Neuronal stem cell (in vitro differentiated cells): ENCODE measurements around the gene DCHS1.

ENCODE experiments used
- DNase-seq: peaks from one replicate; pipeline ENCODE4 v3.0.0-alpha.2; 2013; ENCODE audit warnings: low spot score
- H2AFZ ChIP-seq: one replicate; pipeline ENCODE4 v1.6.1; 2013; ENCODE audit warnings: mild to moderate bottlenecking, low read length, inconsistent platforms
- H2AK5ac ChIP-seq: 2 replicates; pipeline ENCODE4 v1.6.1; 2013; ENCODE audit warnings: low read depth, mild to moderate bottlenecking, inconsistent platforms, low read length, moderate library complexity, mixed read lengths
- H2BK120ac ChIP-seq: 2 replicates; pipeline ENCODE4 v1.6.1; 2013; ENCODE audit warnings: low read depth, mild to moderate bottlenecking, inconsistent platforms, low read length, moderate library complexity, mixed read lengths
- H2BK12ac ChIP-seq: one replicate; pipeline ENCODE4 v1.6.1; 2013; ENCODE audit warnings: low read length, inconsistent platforms
- H2BK15ac ChIP-seq: 2 replicates; pipeline ENCODE4 v1.6.1; 2013; ENCODE audit warnings: mild to moderate bottlenecking, low read length, inconsistent platforms, mixed read lengths
- H2BK5ac ChIP-seq: one replicate; pipeline ENCODE4 v1.6.1; 2013; ENCODE audit warnings: inconsistent platforms, mild to moderate bottlenecking, low read length, moderate library complexity
- H3K14ac ChIP-seq: one replicate; pipeline ENCODE4 v1.6.1; 2013; ENCODE audit warnings: low read length, inconsistent platforms
- H3K18ac ChIP-seq: 2 replicates; pipeline ENCODE4 v1.6.1; 2013; ENCODE audit warnings: low read length, inconsistent platforms
- H3K23ac ChIP-seq: 2 replicates; pipeline ENCODE4 v1.6.1; 2013; ENCODE audit warnings: low read depth, mild to moderate bottlenecking, mixed read lengths, low read length, inconsistent platforms; ENCODE audit not compliant: poor library complexity
- H3K27ac ChIP-seq: replicated peaks from 3 replicates; pipeline ENCODE4 v1.5.1; 2013; ENCODE audit warnings: low read length, inconsistent platforms
- H3K27me3 ChIP-seq, 3 experiments: 2 replicates each; pipeline ENCODE4 v1.6.1; 2013; ENCODE audit warnings: low read length in 3 of 3, mild to moderate bottlenecking in 2 of 3, inconsistent platforms in 1 of 3, low read depth in 1 of 3, mixed read lengths in 1 of 3, moderate library complexity in 1 of 3; ENCODE audit not compliant: control insufficient read depth in 3 of 3, insufficient read depth in 3 of 3
- H3K36me3 ChIP-seq, 2 donors: replicated peaks in 1 of 2; 2 replicates each; pipeline ENCODE4 v1.6.1; 2013; ENCODE audit warnings: low read length in 2 of 2; ENCODE audit not compliant: control insufficient read depth in 2 of 2, insufficient read depth in 2 of 2
- H3K4ac ChIP-seq: 2 replicates; pipeline ENCODE4 v1.6.1; 2013; ENCODE audit warnings: inconsistent platforms, mild to moderate bottlenecking, low read length, moderate library complexity
- H3K4me1 ChIP-seq, 2 donors: 1 replicate in 1 of 2; 2 replicates in 1 of 2; pipeline ENCODE4 v1.6.1; 2013; ENCODE audit warnings: low read length in 2 of 2, low read depth in 1 of 2; ENCODE audit not compliant: control insufficient read depth in 2 of 2, insufficient read depth in 1 of 2
- H3K4me2 ChIP-seq: one replicate; pipeline ENCODE4 v1.6.1; 2013; ENCODE audit warnings: mild to moderate bottlenecking, low read length, inconsistent platforms; ENCODE audit not compliant: insufficient read depth, poor library complexity, severe bottlenecking
- H3K4me3 ChIP-seq, 2 donors: 2 replicates each; pipeline ENCODE4 v1.5.1; 2013; ENCODE audit warnings: low read length in 2 of 2, mild to moderate bottlenecking in 2 of 2, inconsistent platforms in 1 of 2, moderate library complexity in 1 of 2
- H3K79me1 ChIP-seq: one replicate; pipeline ENCODE4 v1.6.1; 2013; ENCODE audit warnings: low read depth, mild to moderate bottlenecking, inconsistent platforms, low read length, moderate library complexity
- H3K9ac ChIP-seq: one replicate; pipeline ENCODE4 v1.6.1; 2013; ENCODE audit warnings: mild to moderate bottlenecking, low read depth, low read length, inconsistent platforms; ENCODE audit not compliant: poor library complexity
- H3K9me3 ChIP-seq, 2 donors: replicated peaks in 1 of 2; 2 replicates each; pipeline versions ENCODE3 to v1.6.1; 2013; ENCODE audit warnings: low read length in 2 of 2, mild to moderate bottlenecking in 2 of 2, inconsistent platforms in 1 of 2, low read depth in 1 of 2, mixed read lengths in 1 of 2, moderate library complexity in 1 of 2; ENCODE audit not compliant: control insufficient read depth in 2 of 2, insufficient read depth in 1 of 2
- H4K8ac ChIP-seq: one replicate; pipeline ENCODE4 v1.6.1; 2013; ENCODE audit warnings: low read depth, mild to moderate bottlenecking, inconsistent platforms, low read length, moderate library complexity
- H4K91ac ChIP-seq: one replicate; pipeline ENCODE4 v1.6.1; 2013; ENCODE audit warnings: low read length, low read depth, mild to moderate bottlenecking, inconsistent platforms; ENCODE audit not compliant: poor library complexity
- WGBS, 2 donors: extraction: QIAGEN DNeasy Blood & Tissue Kit; methylation state at CpG; one replicate each; pipeline ENCODE4 v1.1.7; 2013; ENCODE audit warnings: missing lambda C conversion rate in 2 of 2, mixed read lengths in 1 of 2; ENCODE audit not compliant: insufficient read length in 2 of 2, insufficient replicate concordance in 1 of 2; ENCODE audit errors: extremely low coverage in 2 of 2; 5-methylcytosine and 5-hydroxymethylcytosine counted together

DCHS1 gene

GRCh38 chr11:6640036-6640984, 15.3 kb downstream of the DCHS1 start:
- H3K9ac ChIP-seq: peak overlapping the region; percentile 31
- no peaks in the 10 kb centered on the region for H3K9me3 ChIP-seq
- no peak overlapping the region for H3K14ac ChIP-seq
- no peak overlapping the region for H3K4ac ChIP-seq
- no CpG with 5 or more reads among the region's 36 CpGs for WGBS, 2 donors
- H2BK120ac ChIP-seq: no peak overlapping the region
- H2AK5ac ChIP-seq: no peak overlapping the region
- H3K4me3 ChIP-seq: no peak overlapping the region
- no peak overlapping the region for H2BK15ac ChIP-seq
- no peaks in the 10 kb centered on the region for H3K79me1 ChIP-seq
- no peak overlapping the region for H4K8ac ChIP-seq
- peak overlapping the region; percentile 32 for H3K23ac ChIP-seq
- peaks cover 7 to 71% of the 10 kb centered on the region in 2 donors for H3K36me3 ChIP-seq
- peak overlapping the region; percentile 25 for H2BK5ac ChIP-seq
- no peak overlapping the region for H4K91ac ChIP-seq
- no peak overlapping the region for H3K27ac ChIP-seq
- no peak overlapping the region for H2AFZ ChIP-seq
- no peaks in the 10 kb centered on the region for H3K27me3 ChIP-seq
- no peak overlapping the region for H3K18ac ChIP-seq
- H3K4me2 ChIP-seq: no peak overlapping the region
- peaks cover 5 to 6% of the 10 kb centered on the region in 2 donors for H3K4me1 ChIP-seq
- no peak for DNase-seq
- no peak overlapping the region for H2BK12ac ChIP-seq

DNA sequence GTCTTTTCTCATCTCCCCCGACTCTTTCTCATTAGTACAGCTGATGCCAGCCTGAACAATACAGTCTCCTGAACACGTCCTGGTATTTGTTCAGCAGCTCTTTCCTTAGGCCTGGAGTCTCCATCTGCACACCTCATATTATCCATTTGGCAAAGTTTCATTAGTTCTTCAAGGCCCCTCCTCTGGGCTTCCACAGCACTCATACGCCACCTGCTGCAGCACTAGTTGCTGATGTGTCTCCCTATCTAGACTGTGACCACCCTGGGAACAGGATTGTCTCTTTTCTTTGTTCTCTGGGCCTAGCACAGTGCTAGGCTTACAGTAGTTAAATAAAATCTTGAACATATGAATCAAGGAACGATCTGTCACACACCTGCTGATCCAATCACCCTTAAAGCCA, 17.2 kb downstream of the DCHS1 start:
- H3K4me1 ChIP-seq: peaks cover 5 to 10% of the 10 kb centered on the region in 2 donors

DNA sequence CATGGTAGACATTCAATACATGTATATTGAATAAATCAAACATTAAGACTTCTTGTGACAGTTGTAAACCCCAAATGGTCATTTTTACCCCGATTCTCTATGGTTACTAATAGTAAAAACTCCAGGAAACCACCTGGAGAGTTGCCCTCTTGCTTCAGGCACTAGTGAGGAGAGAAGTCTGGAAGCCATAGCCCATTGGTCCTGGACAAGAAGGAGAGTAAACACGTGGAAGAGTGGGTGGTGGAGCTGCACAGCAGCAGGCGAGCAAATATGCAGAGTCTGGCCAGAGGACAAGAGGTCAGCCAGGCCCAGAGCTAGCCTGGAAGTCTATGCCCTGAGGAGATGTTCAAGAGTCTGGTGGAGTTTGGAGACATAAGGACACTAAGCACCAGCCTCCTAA, 17.7 kb downstream of the DCHS1 start:
- H3K36me3 ChIP-seq: peaks cover 7 to 74% of the 10 kb centered on the region in 2 donors
- H3K4me2 ChIP-seq: no peak overlapping the region
- H2AFZ ChIP-seq: no peak overlapping the region
- H3K14ac ChIP-seq: peak overlapping the region; percentile 12
- H4K8ac ChIP-seq: no peak overlapping the region
- no peak for DNase-seq
- H3K4me1 ChIP-seq: peaks cover 5 to 10% of the 10 kb centered on the region in 2 donors
- H3K9me3 ChIP-seq: no peaks in the 10 kb centered on the region
- H3K9ac ChIP-seq: no peak overlapping the region
- H2BK12ac ChIP-seq: no peak overlapping the region
- no peak overlapping the region for H4K91ac ChIP-seq
- no peaks in the 10 kb centered on the region for H3K79me1 ChIP-seq
- no peak overlapping the region for H3K4me3 ChIP-seq
- no peak overlapping the region for H3K27ac ChIP-seq
- H3K4ac ChIP-seq: no peak overlapping the region
- H3K23ac ChIP-seq: no peak overlapping the region
- no peak overlapping the region for H2BK15ac ChIP-seq
- no peaks in the 10 kb centered on the region for H3K27me3 ChIP-seq
- H2BK5ac ChIP-seq: no peak overlapping the region
- WGBS, 2 donors: no CpG with 5 or more reads among the region's 3 CpGs
- no peak overlapping the region for H2BK120ac ChIP-seq
- H3K18ac ChIP-seq: no peak overlapping the region
- H2AK5ac ChIP-seq: no peak overlapping the region

More for the DNA sequence above, 17.2 kb downstream of the DCHS1 start:
- H3K79me1 ChIP-seq: no peaks in the 10 kb centered on the region
- no peak overlapping the region for H3K9ac ChIP-seq
- no peak overlapping the region for H3K27ac ChIP-seq
- no peak overlapping the region for H2BK5ac ChIP-seq
- H3K23ac ChIP-seq: no peak overlapping the region
- H3K4ac ChIP-seq: no peak overlapping the region
- no peak overlapping the region for H2AK5ac ChIP-seq
- no CpG with 5 or more reads among the region's 4 CpGs for WGBS, 2 donors
- DNase-seq: no peak
- no peaks in the 10 kb centered on the region for H3K27me3 ChIP-seq
- no peak overlapping the region for H3K14ac ChIP-seq
- no peak overlapping the region for H4K91ac ChIP-seq
- no peak overlapping the region for H2BK120ac ChIP-seq
- no peak overlapping the region for H2AFZ ChIP-seq
- no peaks in the 10 kb centered on the region for H3K9me3 ChIP-seq
- peaks cover 7 to 70% of the 10 kb centered on the region in 2 donors for H3K36me3 ChIP-seq
- H2BK15ac ChIP-seq: no peak overlapping the region
- no peak overlapping the region for H3K4me3 ChIP-seq
- H4K8ac ChIP-seq: no peak overlapping the region
- H3K4me2 ChIP-seq: no peak overlapping the region
- no peak overlapping the region for H2BK12ac ChIP-seq
- H3K18ac ChIP-seq: no peak overlapping the region

DNA sequence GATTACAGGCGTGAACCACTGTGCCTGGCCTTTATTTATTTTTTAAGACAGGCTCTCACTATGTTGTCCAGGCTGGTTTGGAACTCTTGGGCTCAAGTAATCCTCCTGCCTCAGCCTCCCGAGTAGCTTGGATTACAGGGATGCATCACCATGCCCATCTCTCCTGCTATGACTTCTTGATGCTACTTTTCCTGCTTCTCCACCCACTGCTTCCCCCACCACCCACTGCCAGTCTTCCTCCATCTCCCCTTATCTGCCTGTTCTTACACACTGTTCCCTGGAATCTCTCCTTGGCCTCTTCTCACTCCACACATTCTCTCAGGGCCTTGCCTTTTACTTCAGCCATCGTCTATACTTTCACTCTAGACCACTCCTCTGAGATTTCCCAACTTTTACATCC, 19.1 kb downstream of the DCHS1 start:
- DNase-seq: no peak
- no peak overlapping the region for H2BK15ac ChIP-seq
- H3K18ac ChIP-seq: no peak overlapping the region
- peaks cover 7 to 85% of the 10 kb centered on the region in 2 donors for H3K36me3 ChIP-seq
- no peak overlapping the region for H3K9ac ChIP-seq
- H3K4me2 ChIP-seq: no peak overlapping the region
- no peak overlapping the region for H2BK5ac ChIP-seq
- WGBS, 2 donors: no CpG with 5 or more reads among the region's 3 CpGs
- no peak overlapping the region for H3K4me3 ChIP-seq
- H3K23ac ChIP-seq: no peak overlapping the region
- H3K14ac ChIP-seq: no peak overlapping the region
- H2AK5ac ChIP-seq: no peak overlapping the region
- H3K27me3 ChIP-seq: peaks cover 0 to under 1% (median 0%) of the 10 kb centered on the region in 3 experiments
- no peak overlapping the region for H4K8ac ChIP-seq
- no peaks in the 10 kb centered on the region for H3K79me1 ChIP-seq
- H2AFZ ChIP-seq: no peak overlapping the region
- H3K9me3 ChIP-seq: no peaks in the 10 kb centered on the region
- H3K27ac ChIP-seq: no peak overlapping the region
- peaks cover 5 to 10% of the 10 kb centered on the region in 2 donors for H3K4me1 ChIP-seq
- H2BK120ac ChIP-seq: no peak overlapping the region
- no peak overlapping the region for H2BK12ac ChIP-seq
- H4K91ac ChIP-seq: no peak overlapping the region
- H3K4ac ChIP-seq: no peak overlapping the region
